Prostate gland (tissue), 2 donors: ENCODE data around the gene PANX2. TPM values are rescaled to one million over a fixed set of nuclear protein-coding genes. Genes with fewer than 3 reads are reported as not detected.

ENCODE experiments used
- DNase-seq: peaks from one replicate; pipeline ENCODE4 v3.0.0-alpha.2; 2019; ENCODE audit warnings: low spot score
- H3K27ac ChIP-seq, 2 donors: fragments of 200-600 bp; sonication (generic); 2 replicates each; pipeline ENCODE4 v1.5.1; 2017 to 2019
- H3K27me3 ChIP-seq: fragments of 200-600 bp; sonication (generic); replicated peaks from 2 replicates; pipeline ENCODE4 v1.5.1; 2019; ENCODE audit not compliant: insufficient read depth
- H3K36me3 ChIP-seq, 2 donors: fragments of 200-600 bp; sonication (generic); 1 replicate in 1 of 2; 2 replicates in 1 of 2; pipeline versions ENCODE4 v1.5.1 to v1.8.1; 2017 to 2019
- H3K4me1 ChIP-seq: fragments of 200-600 bp; sonication (generic); replicated peaks from 2 replicates; pipeline ENCODE4 v1.5.1; 2019
- H3K4me3 ChIP-seq, 2 donors: fragments of 200-600 bp; sonication (generic); 2 replicates each; pipeline ENCODE4 v1.5.1; 2017 to 2019
- H3K9me3 ChIP-seq: fragments of 200-600 bp; sonication (generic); 2 replicates; pipeline ENCODE4 v1.5.1; 2017
- CTCF ChIP-seq, 4 experiments: fragments of 200-600 bp in 2 of 4; fragments of 450-650 bp in 2 of 4; sonication (generic) in 2 of 4; IDR thresholded peaks; 1 replicate in 3 of 4; 2 replicates in 1 of 4; pipeline ENCODE4 v1.5.1; 2016 to 2019; ENCODE audit warnings: antibody characterized with exemption in 4 of 4, mild to moderate bottlenecking in 2 of 4, moderate library complexity in 2 of 4
- POLR2A ChIP-seq: fragments of 450-650 bp; IDR thresholded peaks from one replicate; pipeline ENCODE4 v1.6.1; 2016; ENCODE audit warnings: antibody characterized with exemption, mild to moderate bottlenecking
- POLR2AphosphoS5 ChIP-seq: sonication (generic); formaldehyde crosslinking; IDR thresholded peaks from one replicate; pipeline ENCODE4 v1.6.1; 2017; ENCODE audit warnings: antibody characterized with exemption
- WGBS: methylation state at CpG from one replicate; pipeline ENCODE4 v1.1.5; 2018; 5-methylcytosine and 5-hydroxymethylcytosine counted together
- intact Hi-C: fragments of 100-400 bp; cut with DNase I; formaldehyde crosslinking; loops from one replicate; pipeline ENCODE4 v1.14.2; 2022
- total RNA-seq, 2 donors: library from RNA; depleted of rRNA; stranded (reverse); fragments of >200 nt; gene quantifications; one replicate each; pipeline ENCODE4 v1.1.0, GENCODE V29; 2016

Gene PANX2
- total RNA-seq, 2 donors from 2014 or later: 7.5 to 9.5 TPM

GRCh38 chr22:50227579-50228215 is 57.2 kb downstream of the PANX2 start:
- TF ChIP-seq CTCF (IDR thresholded peaks at IDR 0.05) (no peak), POLR2AphosphoS5 (no peak), POLR2A (no peak)
- WGBS: 89% methylated on average over 22 of the region's 25 CpGs
- no peaks in the 10 kb centered on the region for H3K27me3 ChIP-seq
- no peak overlapping the region for H3K27ac ChIP-seq
- no peaks in the 10 kb centered on the region for H3K4me1 ChIP-seq
- intact Hi-C loops: no loop called here
- DNase-seq: no peak
- H3K9me3 ChIP-seq: no peaks in the 10 kb centered on the region
- peaks cover 2 to 17% of the 10 kb centered on the region in 2 donors for H3K36me3 ChIP-seq
- H3K4me3 ChIP-seq: no peak overlapping the region

GRCh38 chr22:50228366-50228765 is 57.8 kb downstream of the PANX2 start:
- intact Hi-C loops: no loop called here

GRCh38 chr22:50229370-50229769 is 58.8 kb downstream of the PANX2 start:
- H3K4me1 ChIP-seq: no peaks in the 10 kb centered on the region
- H3K9me3 ChIP-seq: no peaks in the 10 kb centered on the region
- peaks cover 0 to 9% of the 10 kb centered on the region in 2 donors for H3K36me3 ChIP-seq
- intact Hi-C loops: no loop called here
- H3K4me3 ChIP-seq: no peak overlapping the region
- H3K27ac ChIP-seq: no peak overlapping the region
- no peaks in the 10 kb centered on the region for H3K27me3 ChIP-seq
- TF ChIP-seq CTCF (IDR thresholded peaks at IDR 0.05) (no peak), POLR2AphosphoS5 (no peak), POLR2A (no peak)
- no peak for DNase-seq
- WGBS: 95% methylated on average over 16 of the region's 16 CpGs

More at GRCh38 chr22:50228366-50228765, 57.8 kb downstream of the PANX2 start:
- H3K27me3 ChIP-seq: no peaks in the 10 kb centered on the region
- WGBS: 90% methylated on average over 9 of the region's 9 CpGs
- H3K9me3 ChIP-seq: no peaks in the 10 kb centered on the region
- H3K4me1 ChIP-seq: no peaks in the 10 kb centered on the region
- DNase-seq: no peak
- peaks cover 0 to 16% of the 10 kb centered on the region in 2 donors for H3K36me3 ChIP-seq
- no peak overlapping the region for H3K27ac ChIP-seq
- H3K4me3 ChIP-seq: no peak overlapping the region
- no peak for TF ChIP-seq CTCF (IDR thresholded peaks at IDR 0.05)
- no peak for TF ChIP-seq POLR2A
- TF ChIP-seq POLR2AphosphoS5: no peak

Other genes with a start within 250 kb of the PANX2 start
- 100 to 1,000 TPM; 126 to 183 TPM for gene PIM3, start 210.0 kb upstream of the PANX2 start, total RNA-seq
- gene IL17REL, start 158.0 kb upstream of the PANX2 start, total RNA-seq: under 1 TPM in 1 of 2 donors, not detected in 1; 0.68 TPM
- gene TTLL8, start 112.4 kb upstream of the PANX2 start, total RNA-seq: under 1 TPM in 1 of 2 donors, not detected in 1; 0.74 TPM
- 1 to 10 TPM in 1 of 2 donors, under 1 TPM in 1; 0.68 to 1.1 TPM for gene MLC1, start 85.3 kb upstream of the PANX2 start, total RNA-seq
- gene MOV10L1, start 80.7 kb upstream of the PANX2 start, total RNA-seq: 10 to 100 TPM in 1 of 2 donors, under 1 TPM in 1; 0.36 to 18.9 TPM
- gene TRABD, start 15.2 kb downstream of the PANX2 start, total RNA-seq: 10 to 100 TPM; 39.1 to 43.1 TPM
- gene SELENOO, start 30.3 kb downstream of the PANX2 start, total RNA-seq: 10 to 100 TPM; 51.8 to 58.5 TPM
- gene TUBGCP6, start 74.3 kb downstream of the PANX2 start, total RNA-seq: 100 to 1,000 TPM in 1 of 2 donors, 10 to 100 TPM in 1; 56.3 to 117 TPM
- gene HDAC10, start 80.5 kb downstream of the PANX2 start, total RNA-seq: 10 to 100 TPM; 36.9 to 41.3 TPM
- 10 to 100 TPM in 1 of 2 donors, 1 to 10 TPM in 1; 8.4 to 18.0 TPM for gene MAPK12, start 91.0 kb downstream of the PANX2 start, total RNA-seq
- gene MAPK11, start 99.6 kb downstream of the PANX2 start, total RNA-seq: 10 to 100 TPM; 11.4 to 14.1 TPM
- 100 to 1,000 TPM; 259 to 309 TPM for gene PLXNB2, start 136.9 kb downstream of the PANX2 start, total RNA-seq
- 10 to 100 TPM in 1 of 2 donors, 1 to 10 TPM in 1; 9.6 to 19.6 TPM for gene DENND6B, start 156.3 kb downstream of the PANX2 start, total RNA-seq
- 100 to 1,000 TPM in 1 of 2 donors, 10 to 100 TPM in 1; 80.6 to 107 TPM for gene PPP6R2, start 172.6 kb downstream of the PANX2 start, total RNA-seq